Stimulated activated CD4-positive, alpha-beta T cell treated with anti-CD3 and anti-CD28 coated beads, Interleukin-1b, Interleukin-23, amount 100 ng/mL, for 48 hours (primary cell): Measurements from ENCODE around the gene ZFP37.
"Not testable (repeated sequence)": the region's sequence is repeated elsewhere in the genome, so short reads cannot be mapped to it uniquely, and the experiment has no call there.

Experiments used
- DNase-seq: peaks from one replicate; pipeline ENCODE4 v3.0.0-alpha.2; 2020

ZFP37 gene

GRCh38 chr9:113056191-113057106 lies at the start of gene ZFP37:
ZFP37 (minus strand) TSS chr9:113056724; CDS start chr9:113056688, 36 bp downstream.
- DNase-seq = peak; percentile 77

GRCh38 chr9:113105345-113105744 lies 48.8 kb upstream of the ZFP37 start:
- not testable (repeated sequence) for DNase-seq

DNA sequence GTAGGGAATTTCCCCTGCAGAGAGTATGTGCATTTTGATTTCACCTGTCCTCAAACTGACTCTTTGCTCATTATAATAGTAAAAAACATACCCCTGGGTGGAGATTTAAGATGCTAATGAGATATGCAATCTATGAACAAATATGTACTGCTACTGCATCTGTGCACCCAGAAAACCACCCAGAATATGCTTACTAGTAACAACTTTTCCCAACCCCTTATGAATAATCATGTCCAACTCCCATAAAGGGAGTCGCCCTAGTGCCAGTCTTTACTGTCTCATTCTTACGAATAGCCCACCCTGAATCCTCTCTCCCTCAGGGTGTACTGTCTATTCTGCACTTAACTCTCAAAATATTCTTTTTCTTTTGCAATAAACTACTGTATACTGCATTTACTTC lies 39.0 kb upstream of the ZFP37 start:
- no peak for DNase-seq

- not testable (repeated sequence) for DNase-seq
Measured at GRCh38 chr9:113089924-113090323, 33.4 kb upstream of the ZFP37 start.

DNA sequence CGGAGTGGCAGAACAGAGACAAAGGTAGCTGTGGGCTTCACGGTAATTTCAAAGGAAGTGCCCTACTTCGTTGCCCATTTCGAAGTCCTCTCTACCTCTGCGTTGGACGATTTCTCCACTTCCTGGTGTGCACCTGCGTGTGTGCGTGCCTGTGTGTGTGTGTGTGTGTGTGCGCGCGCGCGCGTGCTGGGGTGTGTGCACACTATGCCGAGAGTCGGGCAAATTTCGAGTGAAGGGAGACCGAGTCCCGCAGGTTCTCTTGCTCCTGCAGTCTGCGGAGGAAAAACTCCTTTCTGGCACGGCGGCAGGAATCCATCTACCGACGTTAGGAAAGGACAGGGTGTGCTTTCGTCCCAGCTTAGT lies 32.6 kb upstream of the ZFP37 start:
- DNase-seq = not testable (repeated sequence)

DNA sequence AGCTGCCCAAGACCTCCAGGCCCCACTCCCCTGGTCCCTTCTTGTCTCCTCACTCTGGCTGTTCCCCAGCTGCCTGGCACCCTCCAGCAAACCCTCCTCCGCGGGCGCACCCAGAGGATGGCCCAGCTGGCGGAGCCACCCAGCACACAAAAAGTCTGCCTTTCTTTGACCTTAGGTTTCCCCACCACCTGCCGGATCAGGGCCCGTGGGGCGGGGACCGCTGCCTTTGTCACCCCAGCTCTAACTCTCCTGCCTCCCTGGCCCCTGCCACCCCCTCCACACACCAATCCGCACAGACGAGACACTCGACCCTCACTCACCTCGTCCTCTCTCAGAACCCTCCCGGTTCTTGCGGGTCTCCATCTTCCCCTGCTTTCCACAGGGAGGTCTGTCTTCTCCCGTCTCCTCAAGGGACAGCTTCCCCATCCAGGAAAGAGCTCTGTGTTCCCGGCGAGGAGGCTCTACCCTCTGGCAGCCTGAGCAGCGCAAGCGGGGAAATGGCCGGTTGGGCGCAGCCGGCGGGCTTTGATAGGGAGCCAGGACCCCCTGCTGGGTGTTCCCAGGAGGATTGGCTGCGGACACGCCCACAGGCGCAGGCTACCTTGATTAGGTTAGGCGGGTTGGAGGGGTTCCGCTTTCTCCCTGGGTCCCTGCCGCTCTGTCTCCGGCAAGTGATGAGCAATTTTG lies 32.1 kb upstream of the ZFP37 start:
- not testable (repeated sequence) for DNase-seq

DNA sequence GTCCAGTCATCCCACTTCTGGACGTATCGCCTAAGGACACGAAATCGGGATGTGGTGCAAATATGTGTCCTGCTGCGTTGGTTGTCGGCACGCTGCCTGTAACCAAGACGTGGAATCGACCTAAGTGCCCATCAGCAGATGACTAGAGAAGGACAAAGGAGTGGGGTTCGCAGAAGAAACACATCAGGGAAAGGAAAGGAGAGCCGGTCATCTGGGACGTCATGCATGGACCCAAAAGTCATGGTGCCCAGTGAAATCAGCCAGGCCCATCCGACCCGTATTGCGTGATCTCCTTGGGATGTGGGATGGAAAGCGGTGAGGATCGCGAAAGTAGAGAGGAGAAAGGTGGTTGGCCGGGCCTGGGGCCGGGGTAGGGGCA lies 6.4 kb upstream of the ZFP37 start:
- not testable (repeated sequence) for DNase-seq

GRCh38 chr9:113062256-113062931 lies 5.9 kb upstream of the ZFP37 start:
- not testable (repeated sequence) for DNase-seq

DNA sequence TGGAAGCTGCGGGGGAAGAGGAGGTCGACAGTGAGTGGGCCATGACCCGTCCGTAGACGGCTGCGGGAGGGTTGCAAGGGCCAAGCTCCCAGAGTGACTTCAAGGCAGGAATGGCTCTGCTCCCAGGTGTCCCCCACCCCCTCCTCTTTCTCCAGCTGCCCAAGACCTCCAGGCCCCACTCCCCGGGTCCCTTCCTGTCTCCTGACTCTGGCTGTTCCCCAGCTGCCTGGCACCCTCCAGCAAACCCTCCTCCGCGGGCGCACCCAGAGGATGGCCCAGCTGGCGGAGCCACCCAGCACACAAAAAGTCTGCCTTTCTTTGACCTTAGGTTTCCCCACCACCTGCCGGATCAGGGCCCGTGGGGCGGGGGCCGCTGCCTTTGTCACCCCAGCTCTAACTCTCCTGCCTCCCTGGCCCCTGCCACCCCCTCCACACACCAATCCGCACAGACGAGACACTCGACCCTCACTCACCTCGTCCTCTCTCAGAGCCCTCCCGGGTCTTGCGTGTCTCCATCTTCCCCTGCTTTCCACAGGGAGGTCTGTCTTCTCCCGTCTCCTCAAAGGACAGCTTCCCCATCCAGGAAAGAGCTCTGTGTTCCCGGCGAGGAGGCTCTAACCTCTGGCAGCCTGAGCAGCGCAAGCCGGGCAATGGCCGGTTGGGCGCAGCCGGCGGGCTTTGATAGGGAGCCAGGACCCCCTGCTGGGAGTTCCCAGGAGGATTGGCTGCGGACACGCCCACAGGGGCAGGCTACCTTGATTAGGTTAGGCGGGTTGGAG lies 4.7 kb upstream of the ZFP37 start:
- not testable (repeated sequence) for DNase-seq

GRCh38 chr9:113059581-113060284 lies 3.2 kb upstream of the ZFP37 start:
- not testable (repeated sequence) for DNase-seq

DNA sequence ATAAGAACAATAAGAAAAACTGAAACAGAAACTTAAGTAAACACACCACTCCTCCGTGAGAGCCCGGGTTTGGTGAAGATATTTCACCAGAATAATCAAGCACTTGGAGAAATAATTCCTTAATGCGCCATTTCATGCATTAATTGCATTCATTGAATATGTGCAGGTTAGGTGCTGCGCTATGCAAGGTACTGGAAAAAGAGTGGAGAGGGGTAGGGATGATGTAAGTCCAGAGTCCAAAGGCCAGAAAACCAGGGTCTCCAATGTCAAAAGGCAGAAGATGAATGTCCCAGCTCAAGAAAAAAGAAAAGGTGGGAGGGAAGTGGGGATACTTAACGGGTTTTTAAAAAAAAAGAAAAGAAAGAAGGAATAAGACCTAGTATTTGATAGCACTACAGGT lies 669 bp upstream of the ZFP37 start:
- no peak for DNase-seq

- no peak for DNase-seq
Measured at GRCh38 chr9:113042884-113043657, 13.5 kb downstream of the ZFP37 start.

GRCh38 chr9:113026200-113026599 lies 30.3 kb downstream of the ZFP37 start:
- DNase-seq = no peak

- no peak for DNase-seq
Measured at GRCh38 chr9:113018247-113018646, 38.3 kb downstream of the ZFP37 start.

- no peak for DNase-seq
Measured at GRCh38 chr9:113012492-113012891, 44.0 kb downstream of the ZFP37 start.

DNA sequence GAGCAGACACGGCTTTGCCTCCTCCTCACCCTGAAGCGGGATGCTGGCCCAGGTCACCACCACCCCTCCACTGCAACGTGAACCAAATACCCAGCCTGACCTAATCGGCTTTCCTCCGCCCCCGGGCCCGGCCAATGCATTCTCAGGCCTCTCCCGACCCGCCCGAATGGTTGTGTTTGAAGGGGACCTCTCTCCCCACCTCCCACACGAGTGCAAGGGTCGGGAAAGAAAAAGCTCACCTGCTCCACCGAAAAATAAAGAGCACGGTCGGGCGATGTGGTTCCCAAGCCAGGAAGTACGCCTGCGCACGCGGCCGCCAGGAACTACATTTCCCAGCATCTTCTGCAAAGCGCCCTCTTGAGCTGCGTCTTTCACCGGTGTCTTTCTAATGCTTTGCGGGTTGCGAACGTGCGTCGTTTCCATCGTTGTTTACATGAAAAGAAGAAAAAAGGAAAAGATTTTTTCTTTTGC lies 44.6 kb downstream of the ZFP37 start, which contains the start of gene ZNF883:
ZNF883 (minus strand) TSS at position 282 of the 471 bp plus-strand sequence.
- DNase-seq = peak; percentile 34

- DNase-seq = no peak
Measured at GRCh38 chr9:113005777-113006176, 50.7 kb downstream of the ZFP37 start.

GRCh38 chr9:112997236-112997941 lies 59.1 kb downstream of the ZFP37 start:
- no peak for DNase-seq
